ENCODE data around the gene DNAJC30.

The DNAJC30 gene

DNA sequence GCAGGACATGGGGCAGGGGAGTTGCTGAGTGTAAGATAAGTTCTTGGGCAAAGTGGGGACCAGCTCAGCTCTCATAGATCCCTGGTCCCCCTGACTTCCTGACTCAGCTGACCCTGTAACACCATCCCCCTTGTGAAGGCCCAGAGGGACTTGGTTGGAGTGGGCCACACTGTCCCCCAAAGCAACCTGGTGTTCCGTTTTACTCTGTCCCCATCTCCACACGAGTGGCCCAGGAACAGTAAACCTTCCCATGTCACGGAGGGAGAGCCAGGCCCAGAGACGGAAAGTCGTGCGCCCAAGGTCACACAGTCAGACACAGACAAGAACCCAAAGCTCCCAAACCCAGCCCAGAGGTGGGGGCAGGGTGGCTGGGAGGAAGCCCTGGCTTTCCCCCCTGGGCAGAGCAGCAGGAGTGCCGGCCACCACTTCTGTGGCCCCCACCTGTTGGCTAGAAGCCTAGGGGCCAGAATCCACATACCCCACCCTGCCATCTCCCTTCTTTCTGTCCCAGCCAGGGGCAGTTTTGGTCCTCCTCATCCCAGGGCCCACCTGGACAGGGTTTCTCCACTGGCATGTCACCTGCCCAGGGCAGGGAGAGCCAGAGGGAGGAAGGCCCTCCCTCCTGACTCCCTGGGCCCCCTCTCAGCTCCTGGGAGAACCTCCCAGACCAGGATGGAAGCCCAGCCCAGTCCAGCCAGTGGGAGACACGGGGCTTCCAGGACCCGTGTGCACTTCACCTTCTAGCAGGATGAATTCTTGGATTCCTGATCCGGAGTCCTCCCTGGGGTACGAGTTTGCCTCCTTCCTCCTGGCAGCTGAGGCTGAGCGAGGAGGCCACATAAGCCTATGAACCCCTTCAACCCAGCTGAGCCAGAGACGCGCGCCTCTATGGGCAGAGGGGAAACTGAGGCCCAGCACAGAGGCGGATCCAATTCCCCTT is 36.2 kb downstream of the DNAJC30 start:
- DNase-seq = no peak

DNA sequence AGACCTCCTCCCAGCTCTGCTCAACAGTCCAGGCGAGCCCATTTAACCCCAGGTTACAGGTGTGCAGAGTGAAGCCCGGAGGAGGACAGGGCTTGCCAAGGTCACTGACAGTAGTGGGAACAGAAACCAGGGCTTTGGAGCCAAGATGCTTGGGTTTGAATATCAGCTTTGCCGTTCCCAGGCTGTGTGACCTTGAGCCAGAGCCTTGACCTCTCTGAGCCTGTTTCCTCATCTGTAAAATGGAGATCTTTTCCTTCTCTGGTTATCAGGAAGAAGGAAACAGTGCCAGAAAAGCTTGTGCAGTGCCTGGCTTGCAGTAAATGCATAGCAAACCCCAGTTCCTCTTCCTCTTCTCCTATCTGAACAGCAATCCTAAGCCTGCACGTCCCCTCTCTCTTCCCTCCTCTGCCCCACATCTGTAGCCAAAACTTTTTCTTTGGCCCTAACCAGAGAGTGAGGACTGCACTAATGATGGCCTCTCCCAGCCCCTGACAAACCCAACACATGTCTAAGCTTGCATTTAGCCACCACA is 37.5 kb downstream of the DNAJC30 start:
- no peak for DNase-seq

DNA sequence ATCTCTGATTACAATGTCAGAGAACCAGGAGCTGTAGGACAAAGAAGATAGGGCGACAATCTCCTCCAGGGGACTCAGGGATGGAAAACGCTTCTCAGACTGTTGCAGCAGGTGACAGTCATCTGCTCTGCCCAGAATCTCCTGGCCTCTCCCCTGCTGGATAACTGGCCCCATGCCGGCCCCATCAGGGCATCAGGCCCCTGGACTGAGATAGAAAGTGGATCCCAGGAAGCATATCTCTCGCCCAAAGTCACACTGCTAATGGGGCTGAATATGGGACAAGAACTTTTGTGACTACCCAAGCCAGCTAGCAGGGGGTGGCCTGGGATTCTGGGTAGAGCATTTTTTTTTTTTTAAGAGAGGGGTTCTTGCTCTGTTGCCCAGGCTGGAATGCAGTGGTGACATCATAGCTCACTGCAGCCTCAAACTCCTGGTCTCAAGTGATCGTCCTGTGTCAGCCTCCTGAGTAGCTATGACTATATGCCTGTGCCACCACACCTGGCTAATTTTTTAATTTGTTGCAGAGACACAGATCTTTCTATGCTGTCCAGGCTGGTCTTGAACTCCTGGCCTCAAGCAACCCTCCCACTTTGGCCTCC is 38.5 kb downstream of the DNAJC30 start:
- DNase-seq = no peak

DNA sequence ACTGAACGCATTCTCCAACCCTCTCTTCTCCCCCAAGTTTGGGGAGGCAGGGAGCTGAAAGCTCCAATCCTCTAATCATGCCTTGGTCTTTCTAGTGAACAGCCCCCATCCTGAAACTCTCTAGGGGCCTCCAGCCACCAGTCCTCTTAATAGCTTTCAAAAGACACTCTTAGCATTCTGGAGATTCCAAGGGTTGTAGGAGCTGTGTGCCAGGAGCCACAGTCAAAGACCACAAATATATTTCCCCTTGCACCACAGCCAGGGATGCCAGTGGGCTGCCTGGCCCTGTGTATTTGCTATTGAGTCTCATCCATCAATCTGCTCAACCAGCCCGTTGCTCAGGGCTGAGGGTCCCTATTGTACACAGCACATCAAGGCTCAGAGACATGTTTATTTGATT is 40.4 kb downstream of the DNAJC30 start:
- no peak for DNase-seq

DNA sequence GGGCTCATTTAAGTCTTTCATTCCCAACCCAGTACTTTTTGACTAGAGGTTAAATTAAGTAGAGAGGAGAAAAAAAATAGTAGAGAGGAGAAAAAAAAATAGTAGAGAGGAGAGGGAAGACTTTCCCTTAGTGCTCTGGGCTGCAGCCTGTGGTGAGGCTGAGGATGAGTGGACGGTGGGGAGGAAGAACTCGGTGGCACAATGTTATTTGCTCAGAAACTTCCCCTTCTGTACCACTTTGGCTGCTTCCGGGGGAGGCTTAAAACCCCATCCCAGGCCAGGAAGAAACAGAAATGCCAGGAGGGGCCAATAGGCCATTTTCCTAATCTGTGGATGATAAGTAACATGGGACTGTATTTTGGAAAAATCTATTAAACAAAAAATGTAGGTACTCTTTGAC is 44.3 kb downstream of the DNAJC30 start:
- no peak for DNase-seq

DNA sequence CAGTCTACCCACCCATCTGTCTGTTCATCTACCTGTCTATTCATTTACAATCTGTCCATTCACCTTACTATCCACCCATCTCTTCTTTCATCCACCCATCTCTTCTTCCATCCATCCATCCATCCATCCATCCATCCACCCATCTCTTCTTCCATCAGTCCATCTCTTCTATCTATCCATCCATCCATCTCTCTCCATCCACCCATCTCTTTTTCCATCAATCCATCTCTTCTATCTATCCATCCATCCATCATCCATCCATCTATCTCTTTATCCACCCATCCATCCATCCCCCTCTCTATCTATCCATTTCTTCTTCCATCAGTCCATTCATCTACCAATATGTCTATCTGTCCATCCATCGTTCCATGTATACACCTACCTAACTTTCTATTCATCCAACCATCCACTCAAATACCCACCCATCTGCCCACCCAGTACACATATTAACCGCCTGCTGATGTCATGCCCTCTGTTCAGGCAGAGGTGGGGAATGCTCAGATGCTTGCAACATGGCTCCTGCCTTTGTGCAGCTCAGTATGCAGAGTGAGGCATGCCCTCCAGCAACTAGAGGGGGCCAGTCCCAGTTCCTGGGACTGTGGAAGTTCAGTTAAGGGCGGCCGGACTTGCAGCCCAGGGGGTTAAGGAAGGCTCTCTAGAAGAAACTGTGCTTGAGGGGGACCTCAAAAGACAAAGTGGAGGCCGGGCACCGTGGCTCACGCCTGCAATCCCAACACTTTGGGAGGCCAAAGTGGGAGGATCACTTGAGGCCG is 47.6 kb downstream of the DNAJC30 start:
- DNase-seq = no peak

DNA sequence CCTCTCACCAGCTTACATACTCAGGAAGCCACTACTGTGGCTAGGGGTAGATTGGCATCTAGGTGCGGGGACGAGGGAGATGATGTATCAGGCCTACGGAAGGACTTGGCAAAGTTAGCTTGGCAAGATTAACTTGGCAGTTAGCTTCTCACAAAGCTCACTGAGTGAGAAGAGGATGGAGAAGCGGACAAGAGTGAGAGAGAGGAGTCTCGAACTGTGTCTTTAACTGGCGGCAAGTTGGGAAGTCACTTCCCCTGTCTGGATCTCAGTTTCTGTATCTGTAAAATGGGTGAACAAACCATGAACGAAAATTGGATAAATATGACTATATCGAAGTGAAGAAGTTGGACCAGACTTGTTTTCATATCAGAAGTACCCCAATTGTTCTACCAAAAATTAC is 49.4 kb downstream of the DNAJC30 start:
- no peak for DNase-seq

DNA sequence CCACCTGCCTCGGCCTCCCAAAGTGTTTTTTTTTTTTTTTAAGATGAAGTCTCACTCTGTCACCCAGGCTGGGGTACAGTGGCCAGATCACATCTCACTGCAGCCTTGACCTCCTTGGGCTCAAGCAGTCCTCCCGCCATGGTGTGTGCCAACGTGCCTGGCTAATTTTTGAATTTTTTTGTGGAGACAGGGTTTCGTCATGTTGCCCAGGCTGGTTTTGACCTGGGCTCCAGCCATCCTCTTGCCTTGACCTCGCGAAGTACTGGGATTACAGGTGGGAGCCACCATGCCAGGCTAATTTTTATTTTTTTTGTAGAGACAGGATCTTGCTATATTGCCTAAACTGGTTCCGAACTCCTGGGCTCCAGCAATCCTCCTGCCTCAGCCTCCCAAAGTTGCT is 49.9 kb downstream of the DNAJC30 start:
- no peak for DNase-seq

DNA sequence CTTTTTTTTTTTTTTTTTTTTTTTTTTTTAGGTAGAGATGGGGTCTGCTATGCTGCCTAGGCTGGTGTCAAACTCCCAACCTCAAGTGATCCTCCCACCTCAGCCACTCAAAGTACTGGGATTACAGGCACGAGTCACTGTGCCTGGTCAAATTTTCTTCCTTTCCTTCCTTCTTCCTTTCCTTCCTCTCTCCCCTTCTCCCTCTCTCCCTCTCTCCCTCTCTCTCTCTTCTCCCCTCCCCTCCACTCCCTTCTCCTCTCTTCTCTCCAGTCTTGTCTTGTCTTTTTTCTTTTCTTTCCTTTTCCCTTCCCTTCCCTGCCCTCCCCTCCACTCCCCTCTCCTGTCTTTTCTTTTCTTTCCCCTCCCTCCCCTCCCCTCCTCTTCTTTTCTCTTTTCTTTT is 51.7 kb downstream of the DNAJC30 start:
- DNase-seq = no peak
